Neural cell (in vitro differentiated cells): ENCODE results near the gene PIP4K2C.

ENCODE experiments used
- CTCF ChIP-seq: fragments of 450-650 bp; IDR thresholded peaks from 2 replicates; pipeline ENCODE4 v1.5.1; 2014; ENCODE audit warnings: antibody characterized with exemption, mild to moderate bottlenecking, moderate library complexity; ENCODE audit not compliant: poor library complexity, severe bottlenecking
- EP300 ChIP-seq: fragments of 450-650 bp; conservative IDR thresholded peaks from 2 replicates; pipeline ENCODE4 v1.6.1; 2014; ENCODE audit warnings: antibody characterized with exemption, mild to moderate bottlenecking, moderate library complexity; ENCODE audit not compliant: poor library complexity, severe bottlenecking
- POLR2AphosphoS5 ChIP-seq: IDR thresholded peaks from 2 replicates; pipeline ENCODE4 v1.6.1; 2012
- RAD21 ChIP-seq: fragments of 450-650 bp; conservative IDR thresholded peaks from 2 replicates; pipeline ENCODE4 v1.6.1; 2014; ENCODE audit warnings: antibody characterized with exemption, mild to moderate bottlenecking, moderate library complexity
- TAF1 ChIP-seq: IDR thresholded peaks from 2 replicates; pipeline ENCODE4 v1.6.1; 2012; ENCODE audit warnings: low read depth
- TF ChIP-seq, protein P1 (sequence below): IDR thresholded peaks from 2 replicates; pipeline ENCODE4 v1.6.1; 2012; ENCODE audit warnings: borderline replicate concordance

- TF ChIP-seq POLR2AphosphoS5 (no peak), CTCF (no peak), EP300 (no peak), RAD21 (no peak), TAF1 (no peak)
- TF ChIP-seq, protein P1, sequence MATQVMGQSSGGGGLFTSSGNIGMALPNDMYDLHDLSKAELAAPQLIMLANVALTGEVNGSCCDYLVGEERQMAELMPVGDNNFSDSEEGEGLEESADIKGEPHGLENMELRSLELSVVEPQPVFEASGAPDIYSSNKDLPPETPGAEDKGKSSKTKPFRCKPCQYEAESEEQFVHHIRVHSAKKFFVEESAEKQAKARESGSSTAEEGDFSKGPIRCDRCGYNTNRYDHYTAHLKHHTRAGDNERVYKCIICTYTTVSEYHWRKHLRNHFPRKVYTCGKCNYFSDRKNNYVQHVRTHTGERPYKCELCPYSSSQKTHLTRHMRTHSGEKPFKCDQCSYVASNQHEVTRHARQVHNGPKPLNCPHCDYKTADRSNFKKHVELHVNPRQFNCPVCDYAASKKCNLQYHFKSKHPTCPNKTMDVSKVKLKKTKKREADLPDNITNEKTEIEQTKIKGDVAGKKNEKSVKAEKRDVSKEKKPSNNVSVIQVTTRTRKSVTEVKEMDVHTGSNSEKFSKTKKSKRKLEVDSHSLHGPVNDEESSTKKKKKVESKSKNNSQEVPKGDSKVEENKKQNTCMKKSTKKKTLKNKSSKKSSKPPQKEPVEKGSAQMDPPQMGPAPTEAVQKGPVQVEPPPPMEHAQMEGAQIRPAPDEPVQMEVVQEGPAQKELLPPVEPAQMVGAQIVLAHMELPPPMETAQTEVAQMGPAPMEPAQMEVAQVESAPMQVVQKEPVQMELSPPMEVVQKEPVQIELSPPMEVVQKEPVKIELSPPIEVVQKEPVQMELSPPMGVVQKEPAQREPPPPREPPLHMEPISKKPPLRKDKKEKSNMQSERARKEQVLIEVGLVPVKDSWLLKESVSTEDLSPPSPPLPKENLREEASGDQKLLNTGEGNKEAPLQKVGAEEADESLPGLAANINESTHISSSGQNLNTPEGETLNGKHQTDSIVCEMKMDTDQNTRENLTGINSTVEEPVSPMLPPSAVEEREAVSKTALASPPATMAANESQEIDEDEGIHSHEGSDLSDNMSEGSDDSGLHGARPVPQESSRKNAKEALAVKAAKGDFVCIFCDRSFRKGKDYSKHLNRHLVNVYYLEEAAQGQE: no peak
These were observed 14.3 kb upstream of the PIP4K2C start for GRCh38 chr12:57576613-57577160.
